DLD1 (cell line): ENCODE data around the gene PROX1.

Experiments
- in situ Hi-C: cut with HindIII; loops from 2 replicates; pipeline ENCODE4 v1.10.0; 2017; ENCODE audit warnings: low sequenced_read_pairs

PROX1 gene

GRCh38 chr1:213977909-213978308 is 9.9 kb upstream of the PROX1 start:
- in situ Hi-C loops = no loop called here

- in situ Hi-C loops = no loop called here
These were observed 7.8 kb upstream of the PROX1 start for GRCh38 chr1:213979751-213980586.

DNA sequence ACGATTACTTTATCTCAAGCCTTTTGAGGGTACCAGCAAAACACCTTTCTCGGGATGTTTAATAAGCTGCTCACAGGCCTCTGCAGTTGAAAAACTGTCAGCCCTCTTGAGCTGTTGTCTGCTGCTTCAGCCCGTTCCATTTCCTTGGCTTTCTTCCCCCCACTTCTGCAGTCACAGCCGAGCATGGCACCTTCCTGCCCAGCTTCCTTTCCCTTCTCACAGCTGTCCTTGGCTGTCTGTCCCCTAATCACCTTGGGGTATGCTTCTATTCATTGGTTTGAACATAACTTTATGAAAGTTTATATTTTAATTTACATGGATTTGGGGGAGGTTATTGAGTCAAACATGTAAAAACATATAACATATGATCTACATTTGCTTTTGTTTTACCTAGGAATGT is 6.9 kb upstream of the PROX1 start:
- in situ Hi-C loops = no loop called here

DNA sequence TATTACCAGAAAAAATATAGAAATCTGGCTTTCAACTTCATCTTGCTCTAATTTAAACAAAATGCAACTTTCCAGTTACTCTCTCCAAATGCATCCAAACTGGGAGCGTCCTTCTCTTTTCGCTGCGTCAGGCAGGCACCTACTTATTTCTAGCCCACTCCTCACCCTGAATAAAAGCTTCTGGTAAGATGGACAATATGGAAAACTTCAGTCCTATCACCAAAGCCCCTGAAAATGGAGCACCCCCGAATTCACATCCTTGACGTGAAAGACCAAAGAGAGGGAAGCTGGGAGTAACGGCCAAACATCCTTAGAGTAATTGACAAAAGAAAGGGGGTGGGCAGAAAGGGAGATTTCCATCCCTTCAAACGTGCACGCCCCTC is 5.5 kb upstream of the PROX1 start:
- in situ Hi-C loops = no loop called here

DNA sequence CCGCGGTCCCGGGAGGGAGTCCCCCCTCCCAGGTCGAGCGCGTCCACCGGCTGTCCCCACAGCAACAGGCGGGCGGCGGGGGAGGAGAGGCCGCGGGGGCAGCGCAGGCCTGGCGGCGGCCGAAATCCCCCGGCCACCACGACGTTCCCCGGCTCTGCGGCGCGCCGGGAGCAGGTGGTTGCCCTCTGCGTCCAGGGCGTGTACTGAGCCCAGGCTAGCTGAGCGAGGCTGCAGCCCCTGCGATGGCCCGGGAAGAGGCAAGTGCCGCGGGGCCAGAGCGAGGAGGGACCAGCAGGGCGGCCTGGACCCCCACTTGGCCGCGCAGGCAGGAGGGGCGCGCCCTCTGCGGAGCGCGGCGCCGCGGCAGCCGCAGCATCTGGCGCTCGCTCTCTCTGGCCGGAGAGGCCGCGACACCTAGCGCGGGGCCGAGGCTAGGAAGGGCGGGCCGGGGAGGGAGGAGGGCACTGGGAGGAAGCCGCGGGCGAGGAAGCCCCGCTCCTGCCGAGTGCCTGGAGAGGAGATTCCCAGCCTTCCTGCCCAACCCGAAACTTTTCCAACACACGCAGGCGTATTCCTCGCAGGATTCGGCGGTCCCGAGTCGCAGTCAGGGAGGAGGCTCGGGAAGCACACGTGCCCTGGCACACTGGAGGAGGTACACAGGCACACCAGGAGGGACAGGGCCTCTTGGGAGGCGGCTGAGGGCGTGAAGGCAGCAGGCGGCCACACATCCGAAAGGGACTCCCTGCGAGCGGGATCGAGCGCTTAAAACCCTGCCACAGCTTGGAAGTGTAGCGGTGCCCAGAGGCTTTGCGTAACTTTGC is 4.9 kb upstream of the PROX1 start:
- in situ Hi-C loops = no loop called here

DNA sequence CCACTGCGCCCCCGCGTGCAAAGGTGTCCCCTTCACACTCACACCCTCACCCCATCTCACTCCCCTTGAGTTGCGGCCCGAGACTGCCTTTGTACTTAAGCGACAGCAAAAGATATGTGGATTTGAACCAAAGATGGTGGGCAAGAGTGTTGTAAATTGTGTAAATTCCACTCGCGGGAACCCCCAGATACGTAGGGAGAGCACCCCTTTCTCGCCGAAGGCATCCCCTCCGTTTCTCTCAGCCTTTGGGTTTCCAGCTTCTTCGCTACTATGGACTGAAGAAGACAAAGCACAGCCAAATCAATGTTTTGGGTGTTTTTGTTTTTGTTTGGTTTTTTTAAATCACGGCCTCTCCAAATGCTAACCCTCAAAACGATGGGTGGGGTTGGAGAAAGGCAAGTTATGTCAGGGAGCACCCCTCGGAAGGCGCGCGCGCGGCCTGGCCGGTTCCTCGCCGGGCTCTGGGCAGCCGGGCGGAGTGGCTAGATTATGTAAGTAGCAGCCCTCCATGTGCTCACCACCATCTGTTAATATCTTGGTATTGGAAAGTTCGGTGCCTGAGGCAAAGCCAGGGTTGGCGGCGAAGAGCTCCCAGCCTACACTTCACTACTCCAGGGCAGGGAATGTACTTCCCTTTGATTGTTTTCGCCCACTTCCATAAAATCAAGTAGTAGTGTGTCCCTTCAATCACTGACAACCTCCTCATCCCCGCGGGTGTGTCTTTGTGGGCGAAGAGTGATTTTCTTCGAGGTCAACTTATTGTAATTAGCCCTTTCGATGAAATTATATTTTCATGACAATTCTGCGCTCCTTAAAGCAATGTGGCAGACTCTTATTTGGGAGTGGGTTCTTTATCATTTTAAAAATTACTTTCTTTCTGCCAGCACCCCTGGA is 4.0 kb upstream of the PROX1 start:
- in situ Hi-C loops = no loop called here

DNA sequence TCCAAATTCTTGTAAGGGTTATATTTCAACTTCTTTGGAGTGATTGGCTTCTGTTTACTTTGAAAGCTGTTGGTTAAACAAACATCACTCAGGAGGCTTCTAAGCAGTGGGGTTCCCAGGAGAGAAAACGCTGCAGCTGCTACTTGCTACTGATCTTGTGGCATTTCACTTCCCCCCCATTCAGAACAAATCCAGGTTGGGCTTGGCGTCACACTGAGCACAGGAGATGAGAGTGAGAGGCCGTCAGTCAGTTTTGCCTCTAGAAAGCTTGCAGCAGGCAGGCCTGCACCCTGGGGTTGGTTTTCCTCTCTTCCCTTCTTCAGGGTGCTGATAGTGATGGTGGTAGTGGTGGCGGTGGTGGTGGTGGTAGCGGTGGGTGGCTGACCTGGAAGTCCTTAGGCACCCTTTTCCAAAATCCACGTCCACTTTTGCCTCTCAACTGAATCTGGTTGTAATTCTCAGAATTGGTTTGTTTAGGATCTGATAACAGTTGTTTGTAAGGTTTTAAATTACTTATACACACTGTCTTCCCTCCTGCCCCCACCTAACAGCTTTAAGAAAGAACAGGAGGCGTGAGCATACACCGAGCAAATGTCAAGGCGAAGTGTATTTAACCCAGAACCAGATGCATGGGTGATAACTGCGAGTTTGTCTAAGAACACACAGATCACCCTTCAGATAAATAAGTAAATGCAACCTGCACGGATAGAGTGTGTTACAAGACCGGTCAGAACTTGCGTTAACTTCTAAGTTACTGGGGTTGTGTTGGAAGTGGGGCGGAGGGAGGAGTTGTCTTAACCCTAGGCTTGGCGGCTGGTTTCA is 3.2 kb upstream of the PROX1 start:
- in situ Hi-C loops = no loop called here

GRCh38 chr1:213985209-213986019 is 2.4 kb upstream of the PROX1 start:
- in situ Hi-C loops = no loop called here

DNA sequence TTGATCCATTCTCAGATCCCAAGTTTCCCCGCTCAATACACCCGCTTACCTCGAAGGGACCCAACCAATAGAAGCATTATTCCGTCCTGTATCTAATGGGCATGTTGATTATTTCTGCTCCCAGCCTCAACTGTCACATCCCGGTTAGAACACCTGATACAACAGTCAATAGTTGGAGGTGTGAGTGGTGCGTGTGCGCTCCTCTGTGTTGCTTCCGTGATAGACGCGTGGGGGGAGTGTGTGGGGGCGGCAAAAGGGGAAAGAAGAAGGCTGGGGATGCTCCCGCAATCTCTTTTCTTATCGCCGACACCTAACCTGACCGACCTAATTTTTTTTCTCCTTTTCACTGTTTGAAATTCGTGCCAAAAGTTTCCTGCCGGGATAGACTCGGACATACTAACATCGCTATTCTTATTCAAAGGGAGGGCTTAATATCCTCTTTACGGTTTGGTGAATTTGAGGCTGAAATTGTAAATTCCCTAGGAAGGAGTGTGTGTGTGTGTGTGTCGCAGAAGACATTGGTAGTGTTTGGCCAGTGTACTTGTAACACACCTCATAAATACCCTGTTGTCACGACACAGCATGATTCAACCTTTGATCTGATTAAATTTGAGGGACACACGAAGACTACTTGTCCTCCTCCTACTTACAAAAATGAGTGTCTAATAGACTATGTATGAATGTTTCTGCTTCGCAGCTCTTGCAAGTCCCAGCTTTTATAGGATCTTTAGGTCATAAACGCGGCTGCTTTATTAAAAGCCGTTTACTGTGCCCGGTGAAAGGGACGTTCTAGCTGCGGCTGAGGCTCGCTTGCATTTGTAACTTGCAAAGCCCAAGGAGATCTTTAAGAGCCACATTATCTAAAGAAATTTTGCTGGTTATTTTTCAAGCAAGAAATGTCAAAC is 1.5 kb upstream of the PROX1 start:
- in situ Hi-C loops = no loop called here

DNA sequence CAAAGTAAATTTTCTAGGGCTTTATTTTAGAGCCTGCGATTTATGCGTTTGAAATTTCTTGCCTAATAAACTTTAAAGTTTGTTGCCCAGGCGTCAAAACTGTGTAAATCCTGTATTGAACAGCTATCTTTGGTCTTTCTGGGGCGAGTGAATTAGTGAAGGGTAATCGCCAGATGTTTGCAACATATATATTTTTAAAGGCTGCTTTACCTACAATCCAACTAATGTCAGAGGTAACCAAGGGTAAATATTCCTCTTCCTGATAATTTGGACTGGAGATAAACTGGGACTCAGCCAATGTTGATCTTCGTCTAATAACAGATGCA is 885 bp upstream of the PROX1 start:
- in situ Hi-C loops = no loop called here

DNA sequence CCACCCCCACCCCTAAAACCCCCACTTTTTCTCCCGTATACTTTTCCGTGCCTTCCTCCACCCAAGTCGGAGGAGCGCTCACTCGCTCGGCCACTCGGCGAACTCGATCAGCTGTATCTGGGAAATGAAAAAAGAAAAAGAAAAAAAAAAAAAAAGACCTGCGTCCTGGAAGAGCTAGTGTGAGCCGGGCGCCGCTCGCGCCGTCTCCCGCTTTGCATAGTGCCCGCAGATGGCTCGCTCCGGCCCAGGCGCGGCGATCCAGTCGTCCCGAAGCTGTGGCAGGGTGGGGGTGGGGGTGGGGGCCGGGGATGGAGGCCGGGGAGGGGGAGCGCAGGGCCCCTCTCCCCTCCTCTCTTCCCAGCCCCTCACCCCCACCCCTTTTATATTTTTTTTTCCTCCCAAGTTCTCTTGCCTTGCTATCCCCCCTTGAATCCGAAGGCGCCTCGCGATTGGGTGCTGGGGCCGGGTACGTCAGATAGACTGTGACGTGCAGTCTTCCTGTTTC is 299 bp upstream of the PROX1 start:
- in situ Hi-C loops = no loop called here

GRCh38 chr1:213988507-213989001 is 781 bp downstream of the PROX1 start:
- in situ Hi-C loops = no loop called here

DNA sequence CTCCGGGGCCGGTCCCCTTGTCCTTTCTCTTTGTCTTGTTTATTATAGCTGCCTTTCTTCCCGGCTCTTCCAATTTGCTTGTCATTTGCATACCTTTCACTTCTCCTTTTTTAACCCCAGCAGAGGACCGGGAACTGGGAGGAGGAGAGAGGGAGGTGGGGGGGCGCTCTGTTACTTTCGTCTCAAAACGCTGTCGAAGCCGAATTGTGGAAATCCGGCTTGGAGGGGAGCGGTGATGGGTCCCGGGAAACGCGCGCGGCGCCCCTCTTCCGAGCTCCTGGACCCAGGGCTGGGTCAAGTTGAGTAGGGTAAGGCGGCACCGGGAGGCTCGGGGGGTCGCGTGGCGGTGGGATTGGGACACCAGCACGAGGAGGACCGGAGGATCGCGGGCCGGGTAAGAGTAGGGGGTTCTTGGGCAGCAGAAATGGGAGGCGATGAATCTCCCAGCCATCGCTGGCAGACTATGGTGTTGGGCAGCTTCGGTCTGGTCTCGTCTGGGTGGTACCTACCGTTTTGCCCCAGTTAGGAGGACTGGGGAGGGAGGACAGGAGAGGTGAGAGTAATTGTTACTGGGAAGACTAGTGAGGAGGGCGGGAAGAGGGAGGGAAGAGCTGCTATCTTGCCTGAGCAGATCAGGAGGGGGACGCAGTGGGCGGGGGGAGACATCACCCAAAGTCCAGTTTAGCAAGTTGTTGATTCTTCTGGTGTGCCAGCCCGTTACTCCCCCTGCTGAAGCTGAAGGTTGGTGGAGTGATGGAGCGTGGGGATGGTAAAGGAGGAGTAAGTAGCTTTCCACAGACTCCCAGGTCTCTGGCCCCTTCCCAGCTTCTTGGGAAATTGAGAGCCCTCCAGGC is 1.5 kb downstream of the PROX1 start:
- in situ Hi-C loops = no loop called here

GRCh38 chr1:213993929-213994328 is 6.2 kb downstream of the PROX1 start:
- in situ Hi-C loops = no loop called here

GRCh38 chr1:213994888-213995287 is 7.1 kb downstream of the PROX1 start:
- in situ Hi-C loops = no loop called here

GRCh38 chr1:213995603-213996002 is 7.8 kb downstream of the PROX1 start:
- in situ Hi-C loops = no loop called here

GRCh38 chr1:213996320-213997037 is 8.7 kb downstream of the PROX1 start:
- in situ Hi-C loops = no loop called here
